ENCODE results near the gene NFIA.

The NFIA gene

DNA sequence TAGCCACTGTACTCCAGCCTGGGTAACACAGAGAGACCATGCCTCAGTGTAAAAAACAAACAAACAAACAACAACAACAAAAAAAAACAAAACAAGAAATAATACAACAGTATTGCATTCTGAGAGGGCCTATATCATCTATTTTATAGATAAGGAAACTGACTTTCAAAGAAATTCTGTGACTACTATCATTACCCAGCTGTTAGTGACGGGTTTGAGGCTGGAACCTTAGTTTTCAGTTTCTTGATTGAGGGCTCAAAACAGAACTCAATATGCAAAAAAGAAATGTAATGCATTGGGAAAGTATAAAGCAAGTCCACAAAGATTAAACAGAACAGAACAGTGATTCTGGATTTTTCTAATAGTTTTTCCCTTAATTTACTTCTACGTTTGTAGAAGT is 149.4 kb downstream of the NFIA start:
- Mint-ChIP-seq H3K4me3 (no peak overlapping the region), H3K27ac (no peak overlapping the region), H3K36me3 (no peaks in the 10 kb centered on the region), H3K27me3 (no peaks in the 10 kb centered on the region), H3K9me3 (no peaks in the 10 kb centered on the region), H3K4me1 (no peaks in the 10 kb centered on the region)
- CTCF ChIA-PET, result interaction anchor here (1.6 kb wide), 1 partner anchor 182 kb away, joined by 4 read pairs; no protein-coding TSS in a partner anchor
- no peak for DNase-seq

DNA sequence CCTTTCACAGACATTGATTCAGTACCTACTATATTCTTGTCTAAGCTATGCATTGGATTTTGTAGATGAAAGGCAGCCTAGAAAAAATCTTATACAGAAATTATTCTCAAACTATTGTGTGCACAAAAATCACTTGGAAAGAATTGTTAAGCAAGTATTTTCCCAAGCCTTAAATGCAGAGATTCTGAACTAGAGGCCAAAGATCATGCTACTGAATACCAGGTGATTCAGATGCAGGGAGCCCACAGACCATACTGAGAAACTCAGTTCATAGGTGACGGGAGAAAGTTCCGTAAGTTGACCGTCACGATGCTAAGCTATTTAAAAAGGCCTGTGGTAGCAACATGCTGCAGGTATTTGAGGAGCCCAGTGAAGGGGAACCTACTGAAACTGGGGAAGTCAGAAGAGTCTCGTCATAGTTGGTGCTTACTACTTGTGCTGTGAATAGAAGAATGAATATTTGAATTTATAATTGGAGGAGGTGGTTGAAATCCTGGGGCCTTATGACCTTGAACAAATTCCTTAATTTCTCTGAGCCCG is 150.8 kb downstream of the NFIA start:
- Mint-ChIP-seq H3K27me3 (no peaks in the 10 kb centered on the region), H3K27ac (no peak overlapping the region), H3K9me3 (no peaks in the 10 kb centered on the region), H3K4me3 (no peak overlapping the region), H3K4me1 (no peaks in the 10 kb centered on the region), H3K36me3 (no peaks in the 10 kb centered on the region)
- DNase-seq, result no peak
- CTCF ChIA-PET, result no interaction called here

- CTCF ChIA-PET, result no interaction called here
Measured at GRCh38 chr1:61234587-61234919, 152.2 kb downstream of the NFIA start.

DNA sequence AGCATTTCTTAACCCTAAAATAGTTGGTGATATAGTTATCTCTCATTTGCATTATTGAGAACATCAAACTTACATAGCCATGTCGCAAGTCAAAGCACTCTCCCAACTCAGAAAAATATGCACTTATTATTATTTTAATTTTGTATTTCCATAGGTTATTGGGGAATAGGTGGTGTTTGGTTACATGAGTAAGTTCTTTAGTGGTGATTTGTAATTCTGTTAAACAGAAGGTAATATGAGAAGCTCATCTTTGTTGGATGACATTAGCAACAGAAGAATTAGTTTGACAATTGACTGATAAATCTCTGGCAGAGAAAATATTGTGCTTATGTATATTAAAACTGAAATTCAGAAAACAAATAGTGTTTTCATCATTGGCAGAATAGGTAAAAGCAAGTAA is 154.8 kb downstream of the NFIA start:
- Mint-ChIP-seq H3K36me3 (no peaks in the 10 kb centered on the region), H3K4me3 (no peak overlapping the region), H3K27ac (no peak overlapping the region), H3K27me3 (no peaks in the 10 kb centered on the region), H3K9me3 (no peaks in the 10 kb centered on the region), H3K4me1 (no peaks in the 10 kb centered on the region)
- CTCF ChIA-PET, result no interaction called here
- DNase-seq, result no peak

More at GRCh38 chr1:61234587-61234919, 152.2 kb downstream of the NFIA start:
- H3K27ac Mint-ChIP-seq, result no peak overlapping the region
- H3K4me1 Mint-ChIP-seq, result no peaks in the 10 kb centered on the region
- no peaks in the 10 kb centered on the region for H3K27me3 Mint-ChIP-seq
- no peaks in the 10 kb centered on the region for H3K36me3 Mint-ChIP-seq
- no peak overlapping the region for H3K4me3 Mint-ChIP-seq
- no peaks in the 10 kb centered on the region for H3K9me3 Mint-ChIP-seq
- no peak for DNase-seq

- Mint-ChIP-seq H3K4me1 (no peaks in the 10 kb centered on the region), H3K9me3 (no peaks in the 10 kb centered on the region), H3K27me3 (no peaks in the 10 kb centered on the region), H3K4me3 (no peak overlapping the region), H3K27ac (no peak overlapping the region), H3K36me3 (no peaks in the 10 kb centered on the region)
- DNase-seq, result no peak
- CTCF ChIA-PET, result no interaction called here
Measured at GRCh38 chr1:61237659-61238358, 155.4 kb downstream of the NFIA start.

- Mint-ChIP-seq H3K4me3 (no peak overlapping the region), H3K27ac (no peak overlapping the region), H3K4me1 (no peaks in the 10 kb centered on the region), H3K36me3 (no peaks in the 10 kb centered on the region), H3K9me3 (no peaks in the 10 kb centered on the region), H3K27me3 (no peaks in the 10 kb centered on the region)
- CTCF ChIA-PET, result no interaction called here
- DNase-seq, result no peak
Measured at GRCh38 chr1:61238359-61238665, 156.0 kb downstream of the NFIA start.

DNA sequence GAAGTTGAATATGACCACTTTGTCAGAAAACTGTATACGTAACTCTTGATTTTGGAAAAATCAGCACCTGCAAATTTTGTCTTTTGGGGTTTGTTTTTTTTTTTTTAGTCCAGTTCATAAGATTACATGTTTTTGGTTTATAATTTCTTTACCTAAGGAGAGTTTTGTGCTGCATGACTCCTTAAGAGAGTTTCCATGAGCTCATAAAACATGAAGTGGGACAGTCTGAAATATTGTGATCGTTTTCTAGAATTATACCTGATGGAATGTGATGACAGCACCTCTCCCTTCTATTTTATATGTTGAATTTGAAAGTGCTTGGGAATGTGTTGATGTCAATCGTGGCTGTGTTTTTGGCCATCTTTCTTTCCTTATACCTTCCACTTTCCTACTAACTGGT is 158.5 kb downstream of the NFIA start:
- no peak overlapping the region for H3K27ac Mint-ChIP-seq
- H3K27me3 Mint-ChIP-seq, result no peaks in the 10 kb centered on the region
- H3K9me3 Mint-ChIP-seq, result no peaks in the 10 kb centered on the region
- no peak overlapping the region for H3K4me3 Mint-ChIP-seq
- no peaks in the 10 kb centered on the region for H3K4me1 Mint-ChIP-seq
- no peaks in the 10 kb centered on the region for H3K36me3 Mint-ChIP-seq
- CTCF ChIA-PET, result no interaction called here
- no peak for DNase-seq

GRCh38 chr1:61241411-61241838 is 159.1 kb downstream of the NFIA start:
- Mint-ChIP-seq H3K36me3 (no peaks in the 10 kb centered on the region), H3K9me3 (no peaks in the 10 kb centered on the region), H3K27me3 (no peaks in the 10 kb centered on the region), H3K4me3 (no peak overlapping the region), H3K27ac (no peak overlapping the region), H3K4me1 (no peaks in the 10 kb centered on the region)
- CTCF ChIA-PET, result no interaction called here
- DNase-seq, result no peak

DNA sequence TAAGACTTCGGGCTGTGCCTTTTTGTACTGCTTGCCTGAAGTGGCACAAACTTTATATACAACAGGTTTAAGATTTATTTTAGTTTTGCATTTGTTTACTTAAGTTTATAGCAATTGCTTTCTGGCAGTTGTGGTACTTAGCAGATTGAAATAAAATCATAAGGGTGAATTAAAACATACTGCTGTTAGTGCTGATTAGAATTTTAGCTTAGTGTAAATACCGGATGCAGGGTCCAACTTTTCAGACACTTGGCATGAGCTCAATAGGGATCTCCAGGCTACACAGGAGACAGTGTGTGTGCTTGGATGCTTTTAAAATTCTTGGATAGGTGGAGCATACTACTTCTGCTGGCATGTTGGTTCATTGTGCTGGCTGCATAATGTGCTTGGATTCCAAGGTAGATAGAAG is 159.6 kb downstream of the NFIA start:
- H3K9me3 Mint-ChIP-seq, result no peaks in the 10 kb centered on the region
- no peak for DNase-seq
- H3K4me3 Mint-ChIP-seq, result no peak overlapping the region
- H3K36me3 Mint-ChIP-seq, result no peaks in the 10 kb centered on the region
- no peak overlapping the region for H3K27ac Mint-ChIP-seq
- CTCF ChIA-PET, result no interaction called here
- no peaks in the 10 kb centered on the region for H3K27me3 Mint-ChIP-seq
- H3K4me1 Mint-ChIP-seq, result no peaks in the 10 kb centered on the region

- CTCF ChIA-PET, result no interaction called here
- Mint-ChIP-seq H3K4me3 (no peak overlapping the region), H3K9me3 (no peaks in the 10 kb centered on the region)
Measured at GRCh38 chr1:61244114-61244513, 161.8 kb downstream of the NFIA start.

GRCh38 chr1:61245696-61246400 is 163.5 kb downstream of the NFIA start:
- Mint-ChIP-seq H3K4me1 (no peaks in the 10 kb centered on the region), H3K4me3 (no peak overlapping the region), H3K9me3 (no peaks in the 10 kb centered on the region), H3K36me3 (no peaks in the 10 kb centered on the region), H3K27me3 (no peaks in the 10 kb centered on the region), H3K27ac (no peak overlapping the region)
- CTCF ChIA-PET, result no interaction called here
- DNase-seq, result no peak

More at GRCh38 chr1:61244114-61244513, 161.8 kb downstream of the NFIA start:
- Mint-ChIP-seq H3K4me1 (no peaks in the 10 kb centered on the region), H3K27ac (no peak overlapping the region), H3K36me3 (no peaks in the 10 kb centered on the region), H3K27me3 (no peaks in the 10 kb centered on the region)
- DNase-seq, result no peak

DNA sequence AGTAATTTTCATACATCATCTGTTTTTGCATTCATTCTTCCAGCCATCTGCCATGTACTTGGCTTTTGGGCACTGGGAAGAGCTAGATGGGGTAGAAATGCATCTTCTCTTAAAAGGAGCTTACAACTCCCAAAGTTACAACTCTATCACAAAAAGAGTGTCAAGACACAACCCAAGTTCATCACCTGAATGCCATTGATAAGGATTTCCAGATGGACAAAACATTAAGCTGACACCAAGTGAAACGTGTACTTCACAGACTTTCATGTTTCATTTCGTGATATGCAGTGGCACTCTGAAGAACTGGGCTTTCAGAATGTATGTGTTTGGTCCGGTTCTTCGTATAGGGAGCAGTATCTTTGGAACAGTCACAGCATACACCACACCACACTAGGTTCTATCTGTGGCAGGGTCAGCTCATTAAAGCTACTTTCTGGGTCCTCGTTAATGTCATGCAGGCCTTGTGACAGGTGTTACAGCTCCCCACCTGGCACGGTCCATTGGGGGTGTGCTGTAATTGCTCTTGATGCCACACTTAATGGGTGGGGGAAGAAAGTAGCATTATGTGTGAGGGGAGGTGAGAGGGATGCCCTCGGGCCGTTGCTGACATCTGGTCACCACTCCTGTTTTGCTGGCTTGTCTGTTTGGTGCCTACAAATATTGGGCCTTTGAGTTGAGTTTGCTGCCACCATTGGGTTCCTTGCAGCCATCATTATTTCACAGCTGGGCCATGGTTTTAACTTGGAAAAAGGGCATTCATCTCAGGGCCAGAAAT is 164.9 kb downstream of the NFIA start:
- Mint-ChIP-seq H3K27me3 (no peaks in the 10 kb centered on the region), H3K9me3 (no peaks in the 10 kb centered on the region), H3K36me3 (no peaks in the 10 kb centered on the region), H3K4me3 (no peak overlapping the region), H3K4me1 (no peaks in the 10 kb centered on the region), H3K27ac (no peak overlapping the region)
- no peak for DNase-seq
- CTCF ChIA-PET, result interaction anchor here (1.0 kb wide), 1 partner anchor 10 kb away, joined by 3 read pairs; no protein-coding TSS in a partner anchor

DNA sequence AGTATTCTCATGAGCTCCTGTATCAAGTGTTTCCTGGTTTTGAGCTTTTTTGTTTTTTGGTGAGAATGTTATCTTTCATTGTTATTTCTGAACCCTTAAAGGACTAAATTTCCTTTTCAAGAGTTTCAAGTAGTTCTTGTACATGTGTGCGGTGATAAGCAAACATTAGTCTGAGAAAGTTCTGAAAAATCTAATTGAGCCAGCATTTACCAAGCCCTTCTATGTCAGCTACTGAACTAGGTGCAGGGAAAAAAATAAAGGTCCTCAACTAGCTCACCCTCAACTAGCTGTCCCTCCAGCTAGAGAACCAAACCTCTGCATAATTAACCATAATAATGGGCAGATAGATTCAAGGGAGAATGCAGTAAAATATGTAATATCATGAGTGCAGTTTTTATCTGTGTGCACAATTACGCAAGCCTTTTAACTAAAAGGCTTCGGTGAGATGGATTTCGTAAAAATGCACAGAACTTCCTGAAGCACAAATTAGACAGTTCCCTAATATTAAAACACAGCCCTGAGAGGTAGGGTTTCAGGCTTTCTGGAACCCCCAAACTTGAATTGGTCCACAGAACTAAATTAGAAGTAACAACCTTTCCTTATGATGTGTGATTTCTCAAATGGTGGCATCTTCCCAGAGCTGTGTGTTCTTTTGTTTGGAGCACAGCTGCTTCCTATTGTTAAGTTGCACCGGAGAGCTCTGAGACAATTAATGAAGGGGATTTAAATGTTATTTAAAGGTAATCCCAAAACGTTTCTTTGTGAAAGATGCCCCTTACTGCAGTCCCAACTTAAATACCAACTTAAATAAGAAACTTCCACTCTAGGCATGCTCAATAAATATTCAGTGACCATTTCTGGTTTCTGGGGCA is 165.8 kb downstream of the NFIA start:
- no peaks in the 10 kb centered on the region for H3K36me3 Mint-ChIP-seq
- no peak overlapping the region for H3K4me3 Mint-ChIP-seq
- no peak for DNase-seq
- H3K9me3 Mint-ChIP-seq, result no peaks in the 10 kb centered on the region
- H3K27me3 Mint-ChIP-seq, result peaks cover 2% of the 10 kb centered on the region
- CTCF ChIA-PET, result interaction anchor here (0.6 to 1.0 kb wide), 2 partner anchors 9 to 204 kb away, joined by 3 read pairs; no protein-coding TSS in a partner anchor
- no peak overlapping the region for H3K27ac Mint-ChIP-seq
- no peaks in the 10 kb centered on the region for H3K4me1 Mint-ChIP-seq

GRCh38 chr1:61250933-61251332 is 168.6 kb downstream of the NFIA start:
- no peaks in the 10 kb centered on the region for H3K36me3 Mint-ChIP-seq
- H3K4me1 Mint-ChIP-seq, result no peaks in the 10 kb centered on the region
- H3K27me3 Mint-ChIP-seq, result peaks cover 6% of the 10 kb centered on the region
- CTCF ChIA-PET, result no interaction called here
- no peaks in the 10 kb centered on the region for H3K9me3 Mint-ChIP-seq
- no peak overlapping the region for H3K27ac Mint-ChIP-seq
- no peak overlapping the region for H3K4me3 Mint-ChIP-seq
- no peak for DNase-seq

Data from activated naive CD4-positive, alpha-beta T cell treated with anti-CD3 and anti-CD28 coated beads, Interleukin-2, amount 10 ng/mL, durations not matched to agents 7 days and 5 days (primary cell).